GM12878 (cell line): Measurements from ENCODE around the gene ABHD17C. TPM values are rescaled to one million over a fixed set of nuclear protein-coding genes. Genes with fewer than 3 reads are reported as not detected.

Experiments
- ATAC-seq: fragments of 200-7000 bp; cut with Tn5 transposase; 3 replicates; pipeline ENCODE4 v1.9.1; 2020; ENCODE audit warnings: mild to moderate bottlenecking, moderate library complexity
- BruUV-seq: library from RNA; stranded (reverse); fragments of 400-500 nt; replicated peaks from 2 replicates; lab custom pipeline; 2021; lab: Mats Ljungman, UMichigan
- CTCF ChIA-PET: fragments of 300-600 bp; sonication (Branson Sonifier 250); formaldehyde crosslinking; extraction: SDS; loops from one replicate; lab custom pipeline; 2021; ENCODE audit warnings: inconsistent platforms; lab: Yijun Ruan, JAX
- POLR2A ChIA-PET: fragments of 350-600 bp; formaldehyde crosslinking; extraction: SDS; loops from one replicate; lab custom pipeline; 2021; ENCODE audit warnings: inconsistent platforms; lab: Charles Lee
- RAD21 ChIA-PET: fragments of 300-600 bp; sonication (Branson Sonifier 250); formaldehyde crosslinking; loops from one replicate; lab custom pipeline; 2023; ENCODE audit warnings: antibody characterized with exemption; ENCODE audit not compliant: unreplicated experiment; lab: Charles Lee
- SMC1A ChIA-PET: fragments of 300-600 bp; sonication (Branson Sonifier 250); formaldehyde crosslinking; loops from one replicate; lab custom pipeline; 2023; ENCODE audit not compliant: unreplicated experiment, uncharacterized antibody; lab: Charles Lee
- DNase-seq: peaks from one replicate; pipeline ENCODE4 v3.0.0-alpha.2; 2011; ENCODE audit warnings: low read depth, low spot score
- FAIRE-seq: peaks from 3 replicates; lab custom pipeline; 2011; peaks lifted over from hg19 to GRCh38; lab: Jason Lieb, UNC
- H2AFZ ChIP-seq: 2 replicates; pipeline ENCODE4 v1.6.0; 2011; ENCODE audit warnings: low read depth, low read length, control low read depth; ENCODE audit not compliant: control insufficient read depth
- H3K27ac ChIP-seq: 2 replicates; pipeline ENCODE4 v1.5.1; 2011; ENCODE audit warnings: control low read depth; ENCODE audit not compliant: control insufficient read depth, insufficient read depth
- H3K27me3 ChIP-seq, 2 experiments: replicated peaks in 1 of 2; 2 replicates each; pipeline versions ENCODE4 v1.6.0 to v1.6.1; 2011; ENCODE audit warnings: low read length in 1 of 2; ENCODE audit not compliant: control insufficient read depth in 2 of 2, insufficient read depth in 2 of 2
- H3K36me3 ChIP-seq, 2 experiments: 2 replicates each; pipeline ENCODE4 v1.5.1; 2011; ENCODE audit warnings: low read length in 1 of 2; ENCODE audit not compliant: control insufficient read depth in 2 of 2, insufficient read depth in 2 of 2
- H3K4me1 ChIP-seq: 2 replicates; pipeline ENCODE4 v1.6.1; 2011; ENCODE audit warnings: mild to moderate bottlenecking, low read length, moderate library complexity, mixed read lengths; ENCODE audit not compliant: control insufficient read depth, insufficient read depth
- H3K4me2 ChIP-seq: 2 replicates; pipeline ENCODE4 v1.6.0; 2011; ENCODE audit warnings: control low read depth; ENCODE audit not compliant: control insufficient read depth, insufficient read depth
- H3K4me3 ChIP-seq: fragments of 200-600 bp; sonication (generic); 2 replicates; pipeline ENCODE4 v1.5.1; 2016
- H3K79me2 ChIP-seq: 2 replicates; pipeline ENCODE4 v1.6.0; 2011; ENCODE audit warnings: low read length; ENCODE audit not compliant: control insufficient read depth, insufficient read depth
- H3K9ac ChIP-seq: 2 replicates; pipeline ENCODE4 v1.8.0; 2011; ENCODE audit warnings: low read length, control low read depth, mixed read lengths; ENCODE audit not compliant: control insufficient read depth, insufficient read depth
- H3K9me3 ChIP-seq: replicated peaks from 3 replicates; pipeline ENCODE4 v1.5.1; 2011; ENCODE audit warnings: mild to moderate bottlenecking, low read length; ENCODE audit not compliant: control insufficient read depth, insufficient read depth
- H4K20me1 ChIP-seq: 2 replicates; pipeline ENCODE4 v1.6.0; 2011; ENCODE audit not compliant: control insufficient read depth, insufficient read depth
- CBX5 ChIP-seq: sonication (generic); IDR thresholded peaks from 2 replicates; pipeline ENCODE4 v1.6.1; 2016; ENCODE audit warnings: low read depth, moderate library complexity, mild to moderate bottlenecking, inconsistent platforms
- IKZF1 ChIP-seq: fragments of 450-650 bp; conservative IDR thresholded peaks from 2 replicates; pipeline ENCODE4 v1.6.1; 2017; ENCODE audit warnings: antibody characterized with exemption, mild to moderate bottlenecking
- NFYA ChIP-seq: IDR thresholded peaks from 2 replicates; pipeline ENCODE4 v1.6.1; 2011; ENCODE audit warnings: low read depth, mild to moderate bottlenecking, low read length, improper control_type of control experiment, borderline replicate concordance
- SPI1 ChIP-seq: IDR thresholded peaks from 2 replicates; pipeline ENCODE4 v1.6.1; 2011; ENCODE audit warnings: low read depth, mild to moderate bottlenecking, low read length, moderate library complexity, borderline replicate concordance; ENCODE audit not compliant: insufficient read depth
- SREBF2 ChIP-seq: IDR thresholded peaks from 2 replicates; pipeline ENCODE4 v1.6.1; 2012; ENCODE audit warnings: mild to moderate bottlenecking, low read length
- ZSCAN29 ChIP-seq: fragments of 450-650 bp; IDR thresholded peaks from 2 replicates; pipeline ENCODE4 v1.6.1; 2017; ENCODE audit warnings: mild to moderate bottlenecking, moderate library complexity
- WGBS: methylation state at CpG from one replicate; pipeline ENCODE4 v1.1.6; 2016; ENCODE audit warnings: low lambda C conversion rate; ENCODE audit not compliant: insufficient replicate concordance, insufficient coverage; ENCODE audit errors: missing lambda C conversion rate; 5-methylcytosine and 5-hydroxymethylcytosine counted together
- in situ Hi-C: fragments of 300-500 bp; cut with MboI; formaldehyde crosslinking; loops from 9 replicates; pipeline ENCODE4 v1.14.3; 2018; ENCODE audit warnings: mixed read lengths
- intact Hi-C: fragments of 100-400 bp; cut with micrococcal nuclease; formaldehyde crosslinking; loops from one replicate; pipeline ENCODE4 v1.14.2; 2022; ENCODE audit not compliant: unreplicated experiment
- polyA plus RNA-seq, 11 experiments: library from polyadenylated mRNA; depleted of rRNA in 4 of 11; unstranded in 6 of 11; stranded (reverse) in 5 of 11; fragments of >200 nt; fragmentation: Nextera tagmentation in 4 of 11; fragmentation: Illumina TruSeq in 1 of 11; extraction: Ambion mirVana in 4 of 11; extraction: Trizol in 1 of 11; gene quantifications; 1 replicate in 1 of 11; 2 replicates in 10 of 11; pipeline versions ENCODE4 v1.2.1 to v1.2.3, GENCODE V29; 2011 to 2016; ENCODE audit warnings: inconsistent platforms in 2 of 11, missing spikeins in 2 of 11, low read depth in 1 of 11
- total RNA-seq, 4 experiments: library from RNA; depleted of rRNA in 3 of 4; stranded (reverse); fragments of >200 nt in 3 of 4; fragmentation: Illumina TruSeq in 1 of 4; extraction: Trizol in 1 of 4; gene quantifications; 2 replicates each; pipeline versions ENCODE4 v1.2.1 to v1.2.3, GENCODE V29; 2013 to 2021

Gene ABHD17C
- total and polyA plus RNA-seq, 10 of the 15 experiments (the other 5 are each of a cell fraction or from before 2014, with no cell fraction given), result 0.92 to 11.4 (median 5.5) TPM

DNA sequence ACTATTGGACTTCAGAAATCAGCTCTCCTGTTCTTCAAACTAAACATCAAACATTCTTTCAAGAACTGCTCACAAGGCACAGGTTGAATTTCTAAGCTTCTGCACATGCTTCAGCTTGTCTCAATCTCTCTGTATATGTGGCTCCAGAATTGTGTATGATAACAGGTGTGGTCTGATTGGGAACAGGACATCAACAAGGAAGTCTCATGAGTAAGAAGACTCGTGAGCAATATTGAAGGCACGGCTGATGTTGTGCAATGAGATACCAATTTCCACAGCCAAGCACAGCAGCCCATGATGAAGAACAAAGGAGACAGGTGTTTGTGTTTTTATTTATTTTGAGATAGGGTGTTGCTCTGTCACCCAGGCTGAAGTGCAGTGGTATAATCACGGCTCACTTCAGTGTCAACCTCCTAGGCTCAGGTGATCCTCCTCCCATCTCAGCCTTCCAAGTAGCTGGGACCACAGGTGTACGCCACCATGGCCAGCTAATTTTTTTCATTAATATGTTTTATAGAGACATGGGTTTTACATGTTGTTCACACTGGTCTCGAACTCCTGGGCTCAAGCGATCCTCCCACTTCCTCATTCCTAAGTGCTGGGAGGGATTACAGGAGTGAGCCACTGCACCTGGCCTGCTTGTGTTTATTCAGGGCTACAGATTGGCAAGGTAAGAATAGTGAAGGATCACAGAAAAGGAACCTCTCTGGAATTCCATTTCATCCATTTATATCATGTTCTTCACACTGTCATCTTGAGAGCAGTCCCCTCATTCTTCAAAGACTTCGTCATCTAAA is 32.2 kb upstream of the ABHD17C start:
- DNase-seq (no peak), ATAC-seq (no peak), FAIRE-seq (no peak)
- no peak overlapping the region for H3K27ac ChIP-seq
- H2AFZ ChIP-seq, result no peak overlapping the region
- no peaks in the 10 kb centered on the region for H3K79me2 ChIP-seq
- no peaks in the 10 kb centered on the region for H3K4me1 ChIP-seq
- H3K9ac ChIP-seq, result no peak overlapping the region
- no TSS peak for BruUV-seq
- ChIA-PET POLR2A (interaction anchor here (0.6 to 0.7 kb wide), 2 partner anchors 319 to 1022 kb away, joined by 3 to 4 read pairs; no protein-coding TSS in a partner anchor), SMC1A (interaction anchor here (0.6 to 3.1 kb wide), 3 partner anchors 11 to 207 kb away, joined by 3 to 13 read pairs (median 3); no protein-coding TSS in a partner anchor), RAD21 (no interaction called here), CTCF (no interaction called here)
- no peaks in the 10 kb centered on the region for H3K9me3 ChIP-seq
- in situ Hi-C loops, result no loop called here
- no peak overlapping the region for H3K4me2 ChIP-seq
- H3K4me3 ChIP-seq, result no peak overlapping the region
- H3K36me3 ChIP-seq, result no peaks in the 10 kb centered on the region
- intact Hi-C loops, result no loop called here
- WGBS, result 59% methylated on average over 7 of the region's 7 CpGs
- no peaks in the 10 kb centered on the region for H4K20me1 ChIP-seq
- H3K27me3 ChIP-seq, result no peaks in the 10 kb centered on the region; a peak in 2 of 4 replicates
- TF ChIP-seq CBX5 (no peak), ZSCAN29 (no peak), SPI1 (peak; percentile 45; the same call in 1 of the 2 replicates), SREBF2 (no peak), NFYA (no peak), IKZF1 (no peak)
